GM12878 (cell line): Measurements from ENCODE around the gene MEG3. TPM values are rescaled to one million over a fixed set of nuclear protein-coding genes. Genes with fewer than 3 reads are reported as not detected.

ENCODE experiments used
- ATAC-seq: fragments of 200-7000 bp; cut with Tn5 transposase; 3 replicates; pipeline ENCODE4 v1.9.1; 2020; ENCODE audit warnings: mild to moderate bottlenecking, moderate library complexity
- BruUV-seq: library from RNA; stranded (reverse); fragments of 400-500 nt; replicated peaks from 2 replicates; lab custom pipeline; 2021; lab: Mats Ljungman, UMichigan
- CTCF ChIA-PET: fragments of 300-600 bp; sonication (Branson Sonifier 250); formaldehyde crosslinking; extraction: SDS; loops from one replicate; lab custom pipeline; 2021; ENCODE audit warnings: inconsistent platforms; lab: Yijun Ruan, JAX
- POLR2A ChIA-PET: fragments of 350-600 bp; formaldehyde crosslinking; extraction: SDS; loops from one replicate; lab custom pipeline; 2021; ENCODE audit warnings: inconsistent platforms; lab: Charles Lee
- RAD21 ChIA-PET: fragments of 300-600 bp; sonication (Branson Sonifier 250); formaldehyde crosslinking; loops from one replicate; lab custom pipeline; 2023; ENCODE audit warnings: antibody characterized with exemption; ENCODE audit not compliant: unreplicated experiment; lab: Charles Lee
- SMC1A ChIA-PET: fragments of 300-600 bp; sonication (Branson Sonifier 250); formaldehyde crosslinking; loops from one replicate; lab custom pipeline; 2023; ENCODE audit not compliant: unreplicated experiment, uncharacterized antibody; lab: Charles Lee
- DNase-seq: peaks from one replicate; pipeline ENCODE4 v3.0.0-alpha.2; 2011; ENCODE audit warnings: low read depth, low spot score
- FAIRE-seq: peaks from 3 replicates; lab custom pipeline; 2011; peaks lifted over from hg19 to GRCh38; lab: Jason Lieb, UNC
- H2AFZ ChIP-seq: 2 replicates; pipeline ENCODE4 v1.6.0; 2011; ENCODE audit warnings: low read depth, low read length, control low read depth; ENCODE audit not compliant: control insufficient read depth
- H3K27ac ChIP-seq: 2 replicates; pipeline ENCODE4 v1.5.1; 2011; ENCODE audit warnings: control low read depth; ENCODE audit not compliant: control insufficient read depth, insufficient read depth
- H3K27me3 ChIP-seq, 2 experiments: replicated peaks in 1 of 2; 2 replicates each; pipeline versions ENCODE4 v1.6.0 to v1.6.1; 2011; ENCODE audit warnings: low read length in 1 of 2; ENCODE audit not compliant: control insufficient read depth in 2 of 2, insufficient read depth in 2 of 2
- H3K36me3 ChIP-seq, 2 experiments: 2 replicates each; pipeline ENCODE4 v1.5.1; 2011; ENCODE audit warnings: low read length in 1 of 2; ENCODE audit not compliant: control insufficient read depth in 2 of 2, insufficient read depth in 2 of 2
- H3K4me1 ChIP-seq: 2 replicates; pipeline ENCODE4 v1.6.1; 2011; ENCODE audit warnings: mild to moderate bottlenecking, low read length, moderate library complexity, mixed read lengths; ENCODE audit not compliant: control insufficient read depth, insufficient read depth
- H3K4me2 ChIP-seq: 2 replicates; pipeline ENCODE4 v1.6.0; 2011; ENCODE audit warnings: control low read depth; ENCODE audit not compliant: control insufficient read depth, insufficient read depth
- H3K4me3 ChIP-seq: fragments of 200-600 bp; sonication (generic); 2 replicates; pipeline ENCODE4 v1.5.1; 2016
- H3K79me2 ChIP-seq: 2 replicates; pipeline ENCODE4 v1.6.0; 2011; ENCODE audit warnings: low read length; ENCODE audit not compliant: control insufficient read depth, insufficient read depth
- H3K9ac ChIP-seq: 2 replicates; pipeline ENCODE4 v1.8.0; 2011; ENCODE audit warnings: low read length, control low read depth, mixed read lengths; ENCODE audit not compliant: control insufficient read depth, insufficient read depth
- H3K9me3 ChIP-seq: replicated peaks from 3 replicates; pipeline ENCODE4 v1.5.1; 2011; ENCODE audit warnings: mild to moderate bottlenecking, low read length; ENCODE audit not compliant: control insufficient read depth, insufficient read depth
- H4K20me1 ChIP-seq: 2 replicates; pipeline ENCODE4 v1.6.0; 2011; ENCODE audit not compliant: control insufficient read depth, insufficient read depth
- ATF3 ChIP-seq: IDR thresholded peaks from 2 replicates; pipeline ENCODE4 v1.6.1; 2011; ENCODE audit warnings: low read depth, mild to moderate bottlenecking, low read length, moderate library complexity, borderline replicate concordance; ENCODE audit errors: extremely low read depth
- CREB1 ChIP-seq: IDR thresholded peaks from 2 replicates; pipeline ENCODE4 v1.6.1; 2012; ENCODE audit warnings: low read depth, mild to moderate bottlenecking, inconsistent platforms
- RCOR1 ChIP-seq: conservative IDR thresholded peaks from 2 replicates; pipeline ENCODE4 v1.6.1; 2012; ENCODE audit warnings: low read depth, low read length, improper control_type of control experiment
- RELB ChIP-seq: fragments of 450-650 bp; IDR thresholded peaks from 2 replicates; pipeline ENCODE4 v1.6.1; 2017; ENCODE audit warnings: low read depth, mild to moderate bottlenecking, moderate library complexity
- YY1 ChIP-seq: IDR thresholded peaks from 2 replicates; pipeline ENCODE4 v1.6.1; 2011; ENCODE audit warnings: low read depth, mild to moderate bottlenecking, low read length
- ZBTB11 ChIP-seq: fragments of 450-650 bp; formaldehyde crosslinking; IDR thresholded peaks from 2 replicates; pipeline ENCODE4 v1.5.0; 2022; ENCODE audit warnings: mild to moderate bottlenecking, missing genetic modification characterization
- WGBS: methylation state at CpG from one replicate; pipeline ENCODE4 v1.1.6; 2016; ENCODE audit warnings: low lambda C conversion rate; ENCODE audit not compliant: insufficient replicate concordance, insufficient coverage; ENCODE audit errors: missing lambda C conversion rate; 5-methylcytosine and 5-hydroxymethylcytosine counted together
- in situ Hi-C: fragments of 300-500 bp; cut with MboI; formaldehyde crosslinking; loops from 9 replicates; pipeline ENCODE4 v1.14.3; 2018; ENCODE audit warnings: mixed read lengths
- intact Hi-C: fragments of 100-400 bp; cut with micrococcal nuclease; formaldehyde crosslinking; loops from one replicate; pipeline ENCODE4 v1.14.2; 2022; ENCODE audit not compliant: unreplicated experiment
- polyA plus RNA-seq, 11 experiments: library from polyadenylated mRNA; depleted of rRNA in 4 of 11; unstranded in 6 of 11; stranded (reverse) in 5 of 11; fragments of >200 nt; fragmentation: Nextera tagmentation in 4 of 11; fragmentation: Illumina TruSeq in 1 of 11; extraction: Ambion mirVana in 4 of 11; extraction: Trizol in 1 of 11; gene quantifications; 1 replicate in 1 of 11; 2 replicates in 10 of 11; pipeline versions ENCODE4 v1.2.1 to v1.2.3, GENCODE V29; 2011 to 2016; ENCODE audit warnings: inconsistent platforms in 2 of 11, missing spikeins in 2 of 11, low read depth in 1 of 11
- total RNA-seq, 4 experiments: library from RNA; depleted of rRNA in 3 of 4; stranded (reverse); fragments of >200 nt in 3 of 4; fragmentation: Illumina TruSeq in 1 of 4; extraction: Trizol in 1 of 4; gene quantifications; 2 replicates each; pipeline versions ENCODE4 v1.2.1 to v1.2.3, GENCODE V29; 2013 to 2021

The MEG3 gene
- total and polyA plus RNA-seq, 10 of the 15 experiments (the other 5 are each of a cell fraction or from before 2014, with no cell fraction given) = 0.03 to 2.9 (median 0.95) TPM; not detected in 7

- H3K9ac ChIP-seq = no peak overlapping the region
- CTCF ChIA-PET = no interaction called here
- H3K4me1 ChIP-seq = no peaks in the 10 kb centered on the region
- no peaks in the 10 kb centered on the region for H4K20me1 ChIP-seq
- H3K4me3 ChIP-seq = no peak overlapping the region
- no TSS peak for BruUV-seq
- no peak overlapping the region for H3K4me2 ChIP-seq
- ATAC-seq (no peak), FAIRE-seq (no peak), DNase-seq (no peak)
- in situ Hi-C loops = no loop called here
- TF ChIP-seq CREB1 (no peak), YY1 (no peak), ZBTB11 (no peak), RCOR1 (no peak), ATF3 (no peak), RELB (no peak)
- RAD21 ChIA-PET = no interaction called here
- H2AFZ ChIP-seq = no peak overlapping the region
- POLR2A ChIA-PET = no interaction called here
- no peaks in the 10 kb centered on the region for H3K9me3 ChIP-seq
- no peak overlapping the region for H3K27ac ChIP-seq
- SMC1A ChIA-PET = no interaction called here
- intact Hi-C loops = no loop called here
- no peaks in the 10 kb centered on the region for H3K27me3 ChIP-seq
- H3K36me3 ChIP-seq = no peaks in the 10 kb centered on the region
- H3K79me2 ChIP-seq = no peaks in the 10 kb centered on the region
- 33% methylated on average over 3 of the region's 3 CpGs for WGBS
Measured at GRCh38 chr14:100862277-100862676, 36.4 kb downstream of the MEG3 start.
